ENCODE measurements around the gene RPS6KA2. TPM values are rescaled to one million over a fixed set of nuclear protein-coding genes. Genes with fewer than 3 reads are reported as not detected.

The RPS6KA2 gene
- total RNA-seq = 10 to 100 TPM; 59.5 to 75.4 TPM

GRCh38 chr6:166627033-166627874 is at the start of gene RPS6KA2:
Gene RPS6KA2 (minus strand): TSS chr6:166627251. CDS start chr6:166627019, 232 bp downstream.
- Histone ChIP-seq H3K27ac (peak within 1 kb of the TSS; percentile 85 to 86), H3K27me3 (replicated peaks; ENCODE audit: insufficient read depth) (no peaks in the 10 kb centered on the region), H3K4me3 (peak within 1 kb of the TSS; percentile 92), H3K4me1 (ENCODE audit: control insufficient read depth in 1 of 2, low read depth in 2 of 2) (peaks cover 3 to 18% of the 10 kb centered on the region in 2 donors), H3K36me3 (no peaks in the 10 kb centered on the region), H3K9me3 (no peaks in the 10 kb centered on the region)
- ATAC-seq (ENCODE audit: insufficient number of reproducible peaks, low FRiP score, low read depth) = peak; percentile 96
- DNase-seq (ENCODE audit: low spot score) = peak; percentile 100
- peak; percentile 13 for TF ChIP-seq CTCF (IDR thresholded peaks at IDR 0.05)

- H3K4me1 ChIP-seq (ENCODE audit: control insufficient read depth in 1 of 2, low read depth in 2 of 2) = peaks cover 9 to 34% of the 10 kb centered on the region in 2 donors
- no peak for TF ChIP-seq CTCF (IDR thresholded peaks at IDR 0.05)
- no peak overlapping the region for H3K4me3 ChIP-seq
- no peak overlapping the region for H3K27ac ChIP-seq
- no peak for DNase-seq (ENCODE audit: low spot score)
- H3K27me3 ChIP-seq (replicated peaks; ENCODE audit: insufficient read depth) = no peaks in the 10 kb centered on the region
- H3K9me3 ChIP-seq = no peaks in the 10 kb centered on the region
- H3K36me3 ChIP-seq = no peaks in the 10 kb centered on the region
- ATAC-seq (ENCODE audit: insufficient number of reproducible peaks, low FRiP score, low read depth) = no peak
These were observed 49.3 kb upstream of the RPS6KA2 start for GRCh38 chr6:166676270-166676860.

- peaks cover 9 to 34% of the 10 kb centered on the region in 2 donors for H3K4me1 ChIP-seq (ENCODE audit: control insufficient read depth in 1 of 2, low read depth in 2 of 2)
- no peaks in the 10 kb centered on the region for H3K36me3 ChIP-seq
- TF ChIP-seq CTCF (IDR thresholded peaks at IDR 0.05) = no peak
- ATAC-seq (ENCODE audit: insufficient number of reproducible peaks, low FRiP score, low read depth) = no peak
- H3K4me3 ChIP-seq = no peak overlapping the region
- H3K9me3 ChIP-seq = no peaks in the 10 kb centered on the region
- H3K27ac ChIP-seq = no peak overlapping the region
- no peak for DNase-seq (ENCODE audit: low spot score)
- H3K27me3 ChIP-seq (replicated peaks; ENCODE audit: insufficient read depth) = no peaks in the 10 kb centered on the region
These were observed 48.7 kb upstream of the RPS6KA2 start for GRCh38 chr6:166675736-166676135.

GRCh38 chr6:166673309-166673708 is 46.3 kb upstream of the RPS6KA2 start:
- H3K4me3 ChIP-seq = no peak overlapping the region
- no peak for TF ChIP-seq CTCF (IDR thresholded peaks at IDR 0.05)
- peaks cover 9 to 34% of the 10 kb centered on the region in 2 donors for H3K4me1 ChIP-seq (ENCODE audit: control insufficient read depth in 1 of 2, low read depth in 2 of 2)
- H3K36me3 ChIP-seq = no peaks in the 10 kb centered on the region
- ATAC-seq (ENCODE audit: insufficient number of reproducible peaks, low FRiP score, low read depth) = no peak
- H3K27ac ChIP-seq = no peak overlapping the region
- no peaks in the 10 kb centered on the region for H3K9me3 ChIP-seq
- no peaks in the 10 kb centered on the region for H3K27me3 ChIP-seq (replicated peaks; ENCODE audit: insufficient read depth)
- no peak for DNase-seq (ENCODE audit: low spot score)

- TF ChIP-seq CTCF (IDR thresholded peaks at IDR 0.05) = no peak
- no peak for ATAC-seq (ENCODE audit: insufficient number of reproducible peaks, low FRiP score, low read depth)
- Histone ChIP-seq H3K27ac (no peak overlapping the region), H3K4me3 (peak overlapping the region; percentile 5), H3K27me3 (replicated peaks; ENCODE audit: insufficient read depth) (no peaks in the 10 kb centered on the region), H3K36me3 (no peaks in the 10 kb centered on the region), H3K9me3 (no peaks in the 10 kb centered on the region), H3K4me1 (ENCODE audit: control insufficient read depth in 1 of 2, low read depth in 2 of 2) (peaks cover 9 to 34% of the 10 kb centered on the region in 2 donors)
- DNase-seq (ENCODE audit: low spot score) = no peak
These were observed 45.7 kb upstream of the RPS6KA2 start for GRCh38 chr6:166672624-166673206.
